HG03175 (cell line): ENCODE data around the gene STEAP4.

Experiments used
- ATAC-seq: cut with Tn5 transposase; IDR thresholded peaks from one replicate; pipeline ENCODE4 v1.9.1; 2021; ENCODE audit warnings: mild to moderate bottlenecking, moderate library complexity; ENCODE audit not compliant: unreplicated experiment

Gene STEAP4

DNA sequence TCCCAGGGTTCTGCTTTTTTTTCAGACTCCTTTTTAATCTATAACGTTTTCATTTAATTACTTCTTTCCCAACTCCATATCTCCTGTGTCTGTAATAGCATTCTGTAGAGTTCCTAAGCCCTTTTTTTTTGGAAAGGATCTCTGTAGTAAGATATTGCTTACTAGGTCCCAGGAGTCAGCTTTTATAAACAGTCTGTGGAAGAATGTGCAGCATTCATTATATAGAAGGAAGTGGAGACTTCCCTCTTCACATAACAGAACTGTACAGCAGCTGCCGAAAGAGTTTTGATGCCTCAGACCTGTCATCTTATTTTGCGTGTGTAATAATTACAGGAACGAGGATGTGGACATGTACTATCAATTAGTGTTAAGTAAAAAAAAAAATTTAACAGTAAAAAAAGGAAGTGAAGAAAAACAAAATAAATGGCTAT lies 7.4 kb upstream of the STEAP4 start:
- ATAC-seq: no peak

DNA sequence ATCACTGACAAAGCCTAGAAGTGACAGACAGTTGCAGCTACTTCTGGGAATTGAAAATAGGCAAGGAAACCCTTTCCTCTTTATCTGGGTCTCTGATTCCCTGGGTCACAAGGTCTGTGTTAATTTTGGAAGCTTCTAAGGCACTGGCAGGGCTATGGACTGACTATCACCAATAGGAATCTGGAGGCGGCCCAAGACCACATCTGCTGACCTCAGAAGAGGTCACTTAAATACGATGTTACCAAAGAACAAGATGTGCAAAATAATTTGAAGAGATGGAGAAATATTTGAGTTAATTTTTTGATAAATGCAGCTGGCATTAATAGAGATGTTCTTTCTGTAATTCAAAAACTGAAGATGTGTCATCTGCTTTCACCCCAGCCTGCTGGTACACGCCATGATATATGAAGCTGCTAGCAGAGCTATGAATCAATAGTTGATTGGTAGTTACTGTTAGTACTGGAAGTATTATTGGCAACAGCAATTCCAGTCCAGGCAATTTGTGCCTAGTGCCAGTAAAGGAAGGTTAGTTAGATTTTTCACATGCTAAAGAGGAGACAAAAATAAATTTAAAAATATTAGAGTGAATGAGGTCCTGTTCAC lies 5.5 kb upstream of the STEAP4 start:
- no peak for ATAC-seq

GRCh38 chr7:88311675-88312036 lies 5.0 kb upstream of the STEAP4 start:
- no peak for ATAC-seq

DNA sequence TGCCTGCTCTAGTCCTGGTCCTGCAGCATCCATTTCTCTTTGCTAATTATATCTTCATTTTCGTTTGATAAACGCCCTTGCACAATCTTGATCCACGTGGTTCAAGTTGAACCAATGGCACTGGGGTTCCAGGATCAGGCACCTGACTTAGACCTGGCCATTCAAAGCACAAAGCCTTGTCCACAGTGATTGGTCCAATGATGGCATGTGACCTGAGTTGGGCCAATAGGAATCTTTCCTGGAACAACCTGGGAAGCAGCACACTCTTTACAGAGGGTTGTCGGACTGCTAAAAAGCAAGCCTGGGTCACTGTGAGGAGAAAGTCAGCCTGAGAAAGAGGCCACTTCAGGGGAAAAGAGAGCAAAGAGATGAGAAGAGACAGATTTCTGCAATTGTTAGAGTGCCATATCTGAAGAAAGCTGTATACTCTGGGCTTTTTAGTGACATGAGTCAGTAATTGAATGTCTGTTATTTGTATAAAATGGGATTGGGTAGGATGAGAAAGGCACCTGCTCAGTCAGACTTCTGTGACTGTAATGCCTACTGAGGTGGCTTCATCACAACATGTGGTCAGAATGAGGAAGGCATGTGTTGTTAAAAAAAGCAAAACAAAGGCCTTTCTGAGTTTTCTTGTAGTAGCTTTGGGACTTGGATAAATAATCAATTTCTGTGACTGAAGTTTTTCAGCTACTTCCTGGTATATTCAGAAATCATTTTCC lies 4.4 kb upstream of the STEAP4 start:
- no peak for ATAC-seq

GRCh38 chr7:88309819-88310218 lies 3.1 kb upstream of the STEAP4 start:
- ATAC-seq: no peak

DNA sequence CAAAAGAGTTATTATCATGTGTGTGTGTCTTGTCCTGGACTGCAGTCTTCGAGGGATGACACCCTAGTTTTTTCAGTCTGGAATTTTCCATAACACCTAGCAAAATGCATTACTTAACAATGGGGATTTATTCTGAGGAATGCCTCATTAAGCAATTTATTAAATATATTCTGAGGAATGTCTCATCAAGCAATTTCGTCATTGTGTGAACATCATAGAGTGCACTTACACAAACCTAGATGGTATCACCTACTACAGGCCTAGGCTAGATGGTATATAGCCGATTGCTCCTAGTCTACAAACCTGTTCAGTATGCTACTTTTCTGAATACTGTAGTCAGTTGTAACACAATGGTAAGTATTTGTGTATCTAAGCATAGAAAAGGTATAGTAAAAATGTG lies 1.1 kb upstream of the STEAP4 start:
- no peak for ATAC-seq

GRCh38 chr7:88307412-88307811 lies 718 bp upstream of the STEAP4 start:
- ATAC-seq: no peak

DNA sequence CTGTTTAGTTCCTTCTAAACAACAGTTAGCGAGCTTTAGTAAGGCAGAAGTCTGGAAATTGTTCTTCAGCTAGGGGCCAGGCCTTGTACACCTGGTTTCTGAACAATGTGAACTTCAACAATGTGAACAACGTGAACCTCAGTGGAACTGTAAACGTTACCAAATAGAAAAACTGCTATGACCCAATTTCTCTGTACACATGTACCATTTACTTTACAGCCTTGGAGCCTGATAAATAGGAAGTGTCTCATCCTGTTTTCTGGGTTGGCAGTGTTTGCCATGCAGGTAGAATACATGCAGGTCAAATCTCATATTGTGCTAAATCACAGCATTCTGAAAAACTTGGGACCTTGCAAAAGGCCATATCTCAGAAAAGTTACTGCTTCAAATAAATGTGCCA lies 1.6 kb downstream of the STEAP4 start:
- ATAC-seq: no peak

DNA sequence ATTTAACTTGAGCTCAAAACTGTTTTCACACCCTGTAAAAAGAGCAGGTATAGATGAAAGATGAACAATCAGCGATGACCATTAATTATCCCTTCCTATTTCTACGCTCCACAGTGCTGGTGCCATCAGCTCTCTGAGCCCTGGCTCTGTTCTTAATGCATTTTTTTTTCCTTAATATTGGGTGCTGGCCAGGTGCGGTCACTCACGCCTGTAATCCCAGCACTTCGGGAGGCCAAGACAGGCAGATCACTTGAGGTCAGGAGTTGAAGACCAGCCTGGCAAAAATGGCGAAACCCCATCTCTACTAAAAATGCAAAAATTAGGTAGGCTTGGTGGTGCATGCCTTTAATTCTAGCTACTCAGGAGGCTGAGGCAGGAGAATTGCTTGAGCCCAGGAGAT lies 4.2 kb downstream of the STEAP4 start:
- ATAC-seq: no peak

DNA sequence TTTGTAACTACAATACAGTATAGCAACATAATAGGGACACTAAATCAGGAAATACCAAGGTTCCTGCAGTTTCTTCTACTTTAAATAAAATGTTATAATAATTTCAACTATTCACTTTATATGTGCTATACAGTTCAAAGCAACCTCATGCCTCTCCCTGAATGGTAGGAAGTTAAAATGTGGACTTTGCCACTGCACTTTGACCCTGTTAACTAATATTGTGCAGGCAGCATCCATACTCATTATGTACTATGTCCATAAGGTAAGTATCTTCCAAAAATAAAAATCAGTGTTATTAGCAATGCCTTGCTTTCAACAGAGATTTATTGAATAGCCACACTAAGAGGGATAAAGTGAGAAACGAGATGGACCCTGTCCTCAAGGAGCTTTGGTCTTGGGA lies 4.8 kb downstream of the STEAP4 start:
- no peak for ATAC-seq

GRCh38 chr7:88300401-88300945 lies 6.2 kb downstream of the STEAP4 start:
- no peak for ATAC-seq

GRCh38 chr7:88299126-88299525 lies 7.6 kb downstream of the STEAP4 start:
- no peak for ATAC-seq

GRCh38 chr7:88293866-88294265 lies 12.8 kb downstream of the STEAP4 start:
- no peak for ATAC-seq

- no peak for ATAC-seq
Observed at GRCh38 chr7:88291398-88292173, 15.1 kb downstream of the STEAP4 start.

- no peak for ATAC-seq
Observed at GRCh38 chr7:88290491-88290890, 16.2 kb downstream of the STEAP4 start.

- no peak for ATAC-seq
Observed at GRCh38 chr7:88289564-88290025, 17.1 kb downstream of the STEAP4 start.

GRCh38 chr7:88281749-88282148 lies 24.9 kb downstream of the STEAP4 start:
- ATAC-seq: no peak

- no peak for ATAC-seq
Observed at GRCh38 chr7:88280801-88281200, 25.9 kb downstream of the STEAP4 start.

DNA sequence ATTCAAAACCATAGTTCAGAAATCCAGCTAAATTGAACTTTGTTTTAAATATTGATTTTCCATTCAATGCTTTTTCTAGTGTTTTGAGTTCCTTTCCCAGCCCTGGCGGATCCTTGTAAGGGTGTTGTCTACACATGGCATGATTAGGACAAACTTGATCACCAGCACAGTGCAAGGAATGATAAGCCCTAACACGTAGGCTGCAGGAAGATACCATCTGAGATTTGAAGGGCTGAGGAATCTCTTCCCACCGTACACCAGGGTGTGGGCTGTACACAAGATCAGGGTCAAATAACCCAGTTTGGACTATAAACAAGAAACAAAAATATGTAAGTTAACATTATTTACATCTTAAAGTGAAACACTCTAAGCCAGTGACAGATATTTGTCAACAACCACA lies 27.4 kb downstream of the STEAP4 start:
- no peak for ATAC-seq

DNA sequence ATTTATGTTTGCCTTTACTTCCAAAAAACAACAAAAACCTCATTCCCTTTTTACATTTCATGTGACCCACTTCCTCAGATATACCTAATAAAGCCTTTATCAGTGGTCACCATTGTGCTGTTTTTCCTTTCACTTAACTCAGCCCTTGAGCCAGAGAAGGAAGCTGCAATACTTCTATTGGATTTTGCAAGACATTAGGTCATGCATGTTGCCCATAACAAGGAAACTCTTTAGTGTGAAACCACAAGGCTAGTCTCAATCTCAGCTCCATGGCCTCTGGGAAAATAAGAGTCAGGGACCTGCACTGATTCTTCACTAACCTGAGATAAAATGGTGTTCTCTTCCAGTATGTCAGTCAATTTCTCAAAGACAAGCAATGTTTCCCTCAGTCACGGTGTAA lies 27.8 kb downstream of the STEAP4 start:
- no peak for ATAC-seq

DNA sequence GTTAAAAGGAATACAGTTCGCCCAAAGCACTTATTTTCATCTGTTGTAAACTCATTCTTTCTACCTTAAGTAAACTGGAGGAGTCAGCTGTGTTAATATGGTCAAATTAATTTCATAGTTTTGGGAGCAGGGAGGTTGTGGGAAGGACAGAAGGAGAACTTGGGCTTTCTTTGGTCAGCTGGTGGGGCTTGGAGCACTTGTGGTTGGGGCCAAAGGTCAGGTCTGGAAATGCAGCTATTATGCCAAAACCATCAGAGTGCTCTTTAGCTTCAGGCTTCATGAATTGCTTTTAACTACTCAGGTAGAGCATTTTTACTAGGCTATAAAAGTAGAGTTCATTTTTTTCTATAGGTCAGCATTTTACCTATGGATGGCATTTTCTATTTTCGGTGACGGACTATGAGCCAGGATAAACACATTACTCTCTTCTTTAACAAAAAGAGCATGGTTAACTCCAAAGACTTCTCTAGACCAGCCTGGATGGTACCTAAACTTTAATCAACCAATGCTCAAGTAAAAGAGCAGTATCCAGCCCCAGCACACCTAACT lies 30.0 kb downstream of the STEAP4 start:
- ATAC-seq: no peak
